SK-N-SH (cell line): Measurements from ENCODE around the gene SPRED1.

ENCODE experiments used
- EP300 ChIP-seq, 2 experiments: IDR thresholded peaks; 2 replicates each; pipeline versions ENCODE4 v1.4.0 to v1.6.1; 2012; ENCODE audit warnings: borderline replicate concordance in 1 of 2, low read depth in 1 of 2, low read length in 1 of 2
- GABPA ChIP-seq: IDR thresholded peaks from 2 replicates; pipeline ENCODE4 v1.4.0; 2012; ENCODE audit warnings: low read depth, mild to moderate bottlenecking
- GATA2 ChIP-seq: sonication (generic); formaldehyde crosslinking; IDR thresholded peaks from 2 replicates; pipeline ENCODE4 v1.5.0; 2020; ENCODE audit warnings: mild to moderate bottlenecking, missing genetic modification reagents
- MEF2A ChIP-seq: IDR thresholded peaks from 2 replicates; pipeline ENCODE4 v1.4.0; 2012; ENCODE audit warnings: low read depth, borderline replicate concordance
- NRF1 ChIP-seq: IDR thresholded peaks from 2 replicates; pipeline ENCODE4 v1.6.1; 2012; ENCODE audit warnings: low read depth, mild to moderate bottlenecking, low read length
- POLR2AphosphoS5 ChIP-seq: IDR thresholded peaks from 2 replicates; pipeline ENCODE4 v1.6.1; 2012; ENCODE audit warnings: low read depth, low read length
- RXRA ChIP-seq: IDR thresholded peaks from 2 replicates; pipeline ENCODE4 v1.4.0; 2012; ENCODE audit warnings: low read depth, mild to moderate bottlenecking, borderline replicate concordance
- TAF1 ChIP-seq: IDR thresholded peaks from 2 replicates; pipeline ENCODE4 v1.6.1; 2012; ENCODE audit warnings: low read depth, mild to moderate bottlenecking, low read length, moderate library complexity, borderline replicate concordance
- TF ChIP-seq, protein P1 (sequence below): fragments of 200-600 bp; sonication (generic); IDR thresholded peaks from 2 replicates; pipeline ENCODE4 v1.6.1; 2017; ENCODE audit warnings: antibody characterized with exemption, mild to moderate bottlenecking, moderate library complexity
- TF ChIP-seq, protein P2 (sequence below): IDR thresholded peaks from 2 replicates; pipeline ENCODE4 v1.4.0; 2012; ENCODE audit warnings: low read depth, borderline replicate concordance
- TF ChIP-seq, protein P3 (sequence below): fragments of 150-350 bp; IDR thresholded peaks from 2 replicates; pipeline ENCODE4 v1.6.1; 2016; ENCODE audit warnings: mild to moderate bottlenecking, low read depth, low read length

DNA sequence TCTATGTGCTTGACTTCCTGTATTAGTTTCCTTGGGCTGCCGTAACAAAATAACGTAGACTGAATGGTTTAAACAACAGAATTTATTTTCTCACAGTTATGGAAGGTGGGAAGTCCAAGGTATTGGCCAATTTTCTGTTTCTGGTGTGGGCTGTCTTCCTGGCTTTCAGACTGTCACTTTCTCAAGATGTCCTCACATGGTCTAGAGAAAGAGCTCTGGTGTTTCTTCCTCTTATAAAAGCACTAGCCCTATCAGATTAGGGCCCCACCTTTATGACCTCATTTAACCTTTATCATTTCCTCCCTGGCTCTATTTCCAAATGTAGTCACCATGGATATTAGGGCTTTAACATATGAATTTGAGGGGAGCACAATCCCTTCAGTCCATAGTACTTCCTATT, 54.6 kb downstream of the SPRED1 start:
- TF ChIP-seq GABPA, result no peak
- TF ChIP-seq, protein P1, sequence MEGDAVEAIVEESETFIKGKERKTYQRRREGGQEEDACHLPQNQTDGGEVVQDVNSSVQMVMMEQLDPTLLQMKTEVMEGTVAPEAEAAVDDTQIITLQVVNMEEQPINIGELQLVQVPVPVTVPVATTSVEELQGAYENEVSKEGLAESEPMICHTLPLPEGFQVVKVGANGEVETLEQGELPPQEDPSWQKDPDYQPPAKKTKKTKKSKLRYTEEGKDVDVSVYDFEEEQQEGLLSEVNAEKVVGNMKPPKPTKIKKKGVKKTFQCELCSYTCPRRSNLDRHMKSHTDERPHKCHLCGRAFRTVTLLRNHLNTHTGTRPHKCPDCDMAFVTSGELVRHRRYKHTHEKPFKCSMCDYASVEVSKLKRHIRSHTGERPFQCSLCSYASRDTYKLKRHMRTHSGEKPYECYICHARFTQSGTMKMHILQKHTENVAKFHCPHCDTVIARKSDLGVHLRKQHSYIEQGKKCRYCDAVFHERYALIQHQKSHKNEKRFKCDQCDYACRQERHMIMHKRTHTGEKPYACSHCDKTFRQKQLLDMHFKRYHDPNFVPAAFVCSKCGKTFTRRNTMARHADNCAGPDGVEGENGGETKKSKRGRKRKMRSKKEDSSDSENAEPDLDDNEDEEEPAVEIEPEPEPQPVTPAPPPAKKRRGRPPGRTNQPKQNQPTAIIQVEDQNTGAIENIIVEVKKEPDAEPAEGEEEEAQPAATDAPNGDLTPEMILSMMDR, result no peak
- TF ChIP-seq, protein P2, sequence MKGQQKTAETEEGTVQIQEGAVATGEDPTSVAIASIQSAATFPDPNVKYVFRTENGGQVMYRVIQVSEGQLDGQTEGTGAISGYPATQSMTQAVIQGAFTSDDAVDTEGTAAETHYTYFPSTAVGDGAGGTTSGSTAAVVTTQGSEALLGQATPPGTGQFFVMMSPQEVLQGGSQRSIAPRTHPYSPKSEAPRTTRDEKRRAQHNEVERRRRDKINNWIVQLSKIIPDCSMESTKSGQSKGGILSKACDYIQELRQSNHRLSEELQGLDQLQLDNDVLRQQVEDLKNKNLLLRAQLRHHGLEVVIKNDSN, result no peak
- no peak for TF ChIP-seq EP300 (IDR thresholded peaks at IDR 0.05; ENCODE audit: borderline replicate concordance in 1 of 2, low read depth in 1 of 2, low read length in 1 of 2)
- TF ChIP-seq, protein P3, sequence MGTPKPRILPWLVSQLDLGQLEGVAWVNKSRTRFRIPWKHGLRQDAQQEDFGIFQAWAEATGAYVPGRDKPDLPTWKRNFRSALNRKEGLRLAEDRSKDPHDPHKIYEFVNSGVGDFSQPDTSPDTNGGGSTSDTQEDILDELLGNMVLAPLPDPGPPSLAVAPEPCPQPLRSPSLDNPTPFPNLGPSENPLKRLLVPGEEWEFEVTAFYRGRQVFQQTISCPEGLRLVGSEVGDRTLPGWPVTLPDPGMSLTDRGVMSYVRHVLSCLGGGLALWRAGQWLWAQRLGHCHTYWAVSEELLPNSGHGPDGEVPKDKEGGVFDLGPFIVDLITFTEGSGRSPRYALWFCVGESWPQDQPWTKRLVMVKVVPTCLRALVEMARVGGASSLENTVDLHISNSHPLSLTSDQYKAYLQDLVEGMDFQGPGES, result no peak
- no peak for TF ChIP-seq RXRA
- no peak for TF ChIP-seq TAF1
- no peak for TF ChIP-seq NRF1
- no peak for TF ChIP-seq POLR2AphosphoS5
- no peak for TF ChIP-seq GATA2 (CRISPR knock-in tag)
- no peak for TF ChIP-seq MEF2A
